Common myeloid progenitor, CD34-positive (primary cell): Measurements from ENCODE around the gene KRCC1.

ENCODE experiments used
- CTCF ChIA-PET: fragments of 350-600 bp; sonication (Branson Sonifier 250); formaldehyde crosslinking; loops from one replicate; lab custom pipeline; 2021; ENCODE audit warnings: antibody characterized with exemption; lab: Charles Lee
- POLR2A ChIA-PET: fragments of 350-600 bp; sonication (Branson Sonifier 250); formaldehyde crosslinking; loops from one replicate; lab custom pipeline; 2021; ENCODE audit warnings: antibody characterized with exemption; lab: Charles Lee
- DNase-seq, 3 donors: peaks; one replicate each; pipeline versions ENCODE4 v3.0.0 to v3.0.0-alpha.2; 2013
- H3K27ac ChIP-seq, 2 experiments: 1 replicate in 1 of 2; 2 replicates in 1 of 2; pipeline ENCODE4 v1.7.0; 2013; ENCODE audit warnings: inconsistent platforms in 2 of 2, low read length in 2 of 2, mild to moderate bottlenecking in 2 of 2, low read depth in 1 of 2, moderate library complexity in 1 of 2; ENCODE audit not compliant: severe bottlenecking in 2 of 2, insufficient read depth in 1 of 2, poor library complexity in 1 of 2
- H3K27me3 ChIP-seq, 5 experiments: replicated peaks in 2 of 5; 1 replicate in 3 of 5; 2 replicates in 2 of 5; pipeline versions ENCODE4 v1.6.1 to v1.7.0; 2013; ENCODE audit warnings: low read length in 4 of 5, mild to moderate bottlenecking in 2 of 5, moderate library complexity in 2 of 5, inconsistent platforms in 1 of 5; ENCODE audit not compliant: insufficient read depth in 5 of 5, control insufficient read depth in 4 of 5
- H3K36me3 ChIP-seq, 4 experiments: 1 replicate in 2 of 4; 2 replicates in 2 of 4; pipeline versions ENCODE4 v1.6.1 to v1.7.0; 2013; ENCODE audit warnings: low read length in 3 of 4, control low read depth in 1 of 4, mild to moderate bottlenecking in 1 of 4; ENCODE audit not compliant: control insufficient read depth in 4 of 4, insufficient read depth in 4 of 4
- H3K4me1 ChIP-seq, 4 experiments: 1 replicate in 3 of 4; 2 replicates in 1 of 4; pipeline versions ENCODE4 v1.6.1 to v1.7.1; 2013; ENCODE audit warnings: low read length in 3 of 4, mild to moderate bottlenecking in 3 of 4, control low read depth in 1 of 4, inconsistent platforms in 1 of 4, moderate library complexity in 1 of 4; ENCODE audit not compliant: control insufficient read depth in 4 of 4, insufficient read depth in 4 of 4; ENCODE audit errors: control extremely low read depth in 1 of 4
- H3K4me3 ChIP-seq, 7 experiments: 1 replicate in 4 of 7; 2 replicates in 3 of 7; pipeline versions ENCODE4 v1.5.1 to v1.7.0; 2013; ENCODE audit warnings: mild to moderate bottlenecking in 7 of 7, low read length in 6 of 7, moderate library complexity in 6 of 7, inconsistent platforms in 2 of 7, low read depth in 2 of 7, control low read depth in 1 of 7; ENCODE audit not compliant: insufficient read depth in 4 of 7, control insufficient read depth in 1 of 7; ENCODE audit errors: extremely low read depth in 1 of 7
- H3K9me3 ChIP-seq, 5 experiments: 1 replicate in 4 of 5; 2 replicates in 1 of 5; pipeline versions ENCODE4 v1.6.1 to v1.7.1; 2013; ENCODE audit warnings: low read length in 4 of 5, mild to moderate bottlenecking in 2 of 5, inconsistent platforms in 1 of 5, low read depth in 1 of 5, moderate library complexity in 1 of 5; ENCODE audit not compliant: control insufficient read depth in 4 of 5, insufficient read depth in 2 of 5; ENCODE audit errors: control extremely low read depth in 1 of 5
- WGBS: methylation state at CpG from one replicate; pipeline ENCODE4 v1.1.5; 2013; ENCODE audit not compliant: insufficient coverage; 5-methylcytosine and 5-hydroxymethylcytosine counted together

Gene KRCC1

DNA sequence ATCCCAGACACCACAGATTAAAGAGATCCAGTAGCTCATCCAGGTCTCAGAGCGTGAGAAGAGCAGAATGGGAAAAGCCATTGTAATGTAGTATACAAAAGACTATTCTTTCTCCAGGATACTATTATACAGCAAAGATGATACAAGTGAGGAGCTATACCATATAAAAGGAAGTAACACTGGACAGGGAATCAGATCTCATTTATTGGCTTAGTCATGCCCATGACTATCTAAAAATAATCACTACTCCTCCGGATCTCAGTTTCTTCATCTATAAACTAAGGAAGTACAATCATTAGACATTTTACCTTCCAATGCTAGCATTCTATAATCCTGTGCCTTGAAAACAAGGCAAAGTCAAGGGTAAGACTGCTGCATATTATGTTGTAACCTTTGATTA, 19.4 kb downstream of the KRCC1 start:
- Histone ChIP-seq H3K27ac (no peak overlapping the region), H3K9me3 (no peaks in the 10 kb centered on the region), H3K4me3 (no peak overlapping the region), H3K27me3 (no peaks in the 10 kb centered on the region), H3K4me1 (peaks cover 0 to 1% (median 0%) of the 10 kb centered on the region in 4 experiments), H3K36me3 (peaks cover under 1 to 31% (median 29%) of the 10 kb centered on the region in 4 experiments)
- no CpG with 5 or more reads among the region's 2 CpGs for WGBS
- CTCF ChIA-PET: interaction anchor here (1.0 to 2.3 kb wide), 2 partner anchors 18 to 25 kb away, joined by 4 to 6 read pairs; no protein-coding TSS in a partner anchor
- POLR2A ChIA-PET: no interaction called here
- no peak for DNase-seq

DNA sequence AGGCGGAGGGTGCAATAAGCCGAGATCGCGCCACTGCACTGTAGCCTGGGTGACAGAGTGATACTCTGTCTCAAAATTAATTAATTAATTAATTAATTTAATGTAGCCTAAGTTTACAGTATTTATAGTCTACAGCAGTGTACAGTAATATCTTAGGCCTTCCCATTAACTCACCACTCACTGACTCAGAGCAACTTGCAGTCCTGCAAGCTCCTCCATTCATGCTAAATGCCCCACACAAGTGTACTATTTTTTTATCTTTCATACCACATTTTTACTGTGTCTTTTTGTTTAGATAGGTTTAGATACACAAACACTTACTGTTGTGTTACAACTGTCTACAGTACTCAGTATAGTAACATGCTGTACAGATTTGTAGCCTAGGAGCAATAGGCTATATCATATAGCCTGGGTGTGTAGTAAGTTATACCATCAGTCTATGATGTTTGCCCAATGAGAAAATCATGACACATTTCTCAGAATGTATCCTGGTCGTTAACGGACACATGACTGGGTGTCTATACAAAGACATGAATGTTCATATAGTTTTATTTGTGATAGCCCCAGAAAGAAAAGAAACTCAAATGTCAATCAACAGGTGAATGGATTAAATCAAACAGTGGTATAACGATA, 23.4 kb downstream of the KRCC1 start:
- peaks cover 0 to 11% (median 5%) of the 10 kb centered on the region in 4 experiments for H3K4me1 ChIP-seq
- no peak overlapping the region for H3K4me3 ChIP-seq
- POLR2A ChIA-PET: no interaction called here
- no peak overlapping the region for H3K27ac ChIP-seq
- CTCF ChIA-PET: interaction anchor here (0.8 kb wide), 1 partner anchor 29 kb away, joined by 3 read pairs; no protein-coding TSS in a partner anchor
- no peaks in the 10 kb centered on the region for H3K9me3 ChIP-seq
- DNase-seq: no peak
- WGBS: 100% methylated on average over 1 of the region's 7 CpGs
- H3K36me3 ChIP-seq: peaks cover 11 to 44% (median 38%) of the 10 kb centered on the region in 4 experiments
- no peaks in the 10 kb centered on the region for H3K27me3 ChIP-seq

DNA sequence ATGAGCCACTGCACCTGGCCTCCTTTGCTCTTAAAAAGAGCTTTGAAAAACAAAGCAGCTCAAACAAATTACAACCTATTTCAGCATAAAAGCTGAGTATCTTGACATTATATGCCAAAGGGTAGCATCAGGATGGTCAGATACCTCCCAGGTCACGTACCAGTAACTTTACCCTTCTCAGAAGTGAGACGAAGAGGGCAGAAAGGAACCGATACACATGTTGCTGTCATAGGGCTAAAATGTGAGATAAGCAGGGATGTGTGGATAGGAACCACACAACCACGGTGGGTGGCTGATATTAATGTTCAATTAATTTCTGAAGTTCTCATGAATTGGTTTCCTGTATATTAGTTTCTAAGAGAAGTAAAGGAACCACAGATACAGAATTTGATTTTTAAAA, 26.7 kb downstream of the KRCC1 start:
- H3K27me3 ChIP-seq: no peaks in the 10 kb centered on the region
- CTCF ChIA-PET: interaction anchor here (2.5 kb wide), 1 partner anchor 32 kb away, joined by 7 read pairs; no protein-coding TSS in a partner anchor
- POLR2A ChIA-PET: no interaction called here

DNA sequence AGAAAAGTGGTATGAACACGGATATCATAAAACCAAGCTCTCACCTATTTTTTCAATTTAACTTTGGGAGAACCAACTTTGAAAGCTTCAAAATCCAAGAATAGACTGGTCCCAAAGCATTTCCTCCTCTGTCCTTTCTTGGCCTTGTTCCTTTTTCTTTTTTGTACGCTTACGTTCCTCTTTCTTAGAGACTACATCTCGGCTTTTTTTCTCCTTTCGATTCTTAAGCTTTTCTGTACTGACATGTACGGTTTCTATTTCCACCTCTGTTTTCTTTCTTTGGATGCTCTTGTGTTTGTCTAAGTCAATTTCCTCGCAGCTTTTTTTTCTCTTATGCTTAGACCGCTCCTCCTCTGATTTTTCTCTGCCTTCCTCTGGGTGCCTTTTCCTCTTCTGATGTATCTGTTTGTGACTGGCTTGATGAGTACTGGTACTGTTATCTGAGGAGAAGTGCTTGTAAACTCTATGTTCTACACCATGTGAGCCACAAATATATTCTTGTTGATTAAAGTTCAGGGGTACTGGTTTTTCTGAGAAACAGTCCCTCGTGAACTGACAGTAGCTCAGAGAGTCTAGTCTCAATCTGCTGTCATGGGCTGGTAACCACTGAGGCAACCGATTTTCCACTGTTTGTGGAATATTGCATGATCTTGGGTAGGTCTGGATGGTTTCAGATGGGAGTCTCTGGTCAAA, 27.7 kb downstream of the KRCC1 start:
- peaks cover 11 to 26% (median 20%) of the 10 kb centered on the region in 4 experiments for H3K36me3 ChIP-seq
- peak overlapping the region; percentile 9 to 71 for H3K27ac ChIP-seq
- H3K9me3 ChIP-seq: no peaks in the 10 kb centered on the region
- peak; percentile 40 to 65 (median 58) for DNase-seq
- peak overlapping the region in 5 of 7 experiments; percentile 32 to 73 (median 62) for H3K4me3 ChIP-seq
- CTCF ChIA-PET: interaction anchor here (0.7 to 2.5 kb wide), 2 partner anchors 33 to 133 kb away, joined by 3 to 7 read pairs; no protein-coding TSS in a partner anchor
- POLR2A ChIA-PET: interaction anchor here (0.9 kb wide), 1 partner anchor 11 kb away, joined by 4 read pairs; the partner anchor contains the start of gene RNU2-63P
- no peaks in the 10 kb centered on the region for H3K27me3 ChIP-seq
- WGBS: 7% methylated on average over 7 of the region's 10 CpGs
- H3K4me1 ChIP-seq: peaks cover 0 to 11% (median 5%) of the 10 kb centered on the region in 4 experiments

More for the DNA sequence above, 26.7 kb downstream of the KRCC1 start:
- Histone ChIP-seq H3K9me3 (no peaks in the 10 kb centered on the region), H3K36me3 (peaks cover 11 to 33% (median 23%) of the 10 kb centered on the region in 4 experiments), H3K4me3 (no peak overlapping the region), H3K27ac (no peak overlapping the region), H3K4me1 (peaks cover 0 to 11% (median 5%) of the 10 kb centered on the region in 4 experiments)
- 100% methylated on average over 4 of the region's 4 CpGs for WGBS
- no peak for DNase-seq

DNA sequence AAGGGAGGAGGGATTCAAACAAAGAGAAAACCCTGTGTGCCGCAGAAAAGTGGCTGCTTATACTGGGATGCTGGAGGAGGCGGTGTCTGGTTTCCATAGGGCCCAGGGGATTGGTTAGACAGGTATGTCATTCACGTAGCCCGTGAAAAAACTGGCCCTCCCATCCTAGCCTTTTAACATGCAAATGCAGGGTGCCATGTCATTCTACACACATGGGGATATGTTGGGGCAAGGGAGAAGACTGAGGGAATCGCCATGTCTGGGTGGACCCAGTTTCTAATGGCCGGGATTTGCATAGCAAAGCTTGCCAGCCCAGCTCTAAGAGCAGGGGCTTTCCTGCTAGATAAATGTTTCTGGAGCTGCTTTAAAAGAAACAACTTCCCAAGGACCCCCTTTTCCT, 31.1 kb downstream of the KRCC1 start:
- ChIA-PET CTCF (no interaction called here), POLR2A (no interaction called here)
- WGBS: 95% methylated on average over 6 of the region's 6 CpGs

DNA sequence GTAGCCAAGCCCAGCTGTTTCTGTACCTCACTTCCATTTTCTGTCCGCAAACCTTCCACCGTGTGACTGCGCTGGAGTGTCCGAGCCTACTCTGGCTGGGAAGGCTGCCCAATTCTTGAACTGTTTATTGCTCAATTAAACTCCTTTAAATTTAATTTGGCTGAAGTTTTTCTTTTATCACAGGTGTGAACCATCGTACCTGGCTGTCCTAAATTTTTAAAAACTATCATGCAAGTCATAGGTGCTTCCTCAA, 33.0 kb downstream of the KRCC1 start:
- 93% methylated on average over 4 of the region's 5 CpGs for WGBS
- POLR2A ChIA-PET: no interaction called here
- peaks cover 0 to 5% (median under 1%) of the 10 kb centered on the region in 4 experiments for H3K4me1 ChIP-seq
- no peak overlapping the region for H3K4me3 ChIP-seq
- H3K36me3 ChIP-seq: peaks cover 0 to 2% (median 0%) of the 10 kb centered on the region in 4 experiments
- H3K9me3 ChIP-seq: peaks cover 0 to 3% (median 0%) of the 10 kb centered on the region in 5 experiments
- CTCF ChIA-PET: interaction anchor here (1.0 kb wide), 1 partner anchor 21 kb away, joined by 3 read pairs; no protein-coding TSS in a partner anchor
- H3K27ac ChIP-seq: no peak overlapping the region
- no peaks in the 10 kb centered on the region for H3K27me3 ChIP-seq
- DNase-seq: no peak

More for the DNA sequence above, 31.1 kb downstream of the KRCC1 start:
- no peak overlapping the region for H3K4me3 ChIP-seq
- peaks cover 3 to 15% (median 5%) of the 10 kb centered on the region in 4 experiments for H3K36me3 ChIP-seq
- no peak for DNase-seq
- no peaks in the 10 kb centered on the region for H3K27me3 ChIP-seq
- peaks cover 0 to 11% (median 5%) of the 10 kb centered on the region in 4 experiments for H3K4me1 ChIP-seq
- no peak overlapping the region for H3K27ac ChIP-seq
- H3K9me3 ChIP-seq: no peaks in the 10 kb centered on the region
